NCI-H774 (cell line): Measurements from ENCODE around the gene CDS2.
A peak's percentile ranks its signal among the peaks of the same experiment; 100 is the strongest.

Source experiments
- DNase-seq: peaks from one replicate; lab custom pipeline; 2025; lab: John Stamatoyannopoulos, UW

Gene CDS2

GRCh38 chr20:5119435-5120184, 7.2 kb upstream of the CDS2 start, which contains the start of gene PCNA:
PCNA (minus strand) TSS chr20:5119958; CDS start chr20:5119798, 160 bp downstream.
- peak; percentile 96 for DNase-seq

- no peak for DNase-seq
Observed at GRCh38 chr20:5120185-5120476, 6.7 kb upstream of the CDS2 start.

GRCh38 chr20:5122873-5123260, 3.9 kb upstream of the CDS2 start:
- DNase-seq: no peak

GRCh38 chr20:5127204-5127858, 523 bp downstream of the CDS2 start:
- peak; percentile 32 for DNase-seq

- DNase-seq: no peak
Observed at GRCh38 chr20:5127859-5128424, 1.1 kb downstream of the CDS2 start.

GRCh38 chr20:5128886-5129285, 2.1 kb downstream of the CDS2 start:
- no peak for DNase-seq

GRCh38 chr20:5131502-5131901, 4.7 kb downstream of the CDS2 start:
- no peak for DNase-seq

- no peak for DNase-seq
Observed at GRCh38 chr20:5133998-5134397, 7.2 kb downstream of the CDS2 start.

GRCh38 chr20:5135363-5136012, 8.7 kb downstream of the CDS2 start:
- DNase-seq: no peak

GRCh38 chr20:5136096-5136495, 9.3 kb downstream of the CDS2 start:
- no peak for DNase-seq

- DNase-seq: no peak
Observed at GRCh38 chr20:5140195-5140594, 13.4 kb downstream of the CDS2 start.

- no peak for DNase-seq
Observed at GRCh38 chr20:5141615-5142014, 14.8 kb downstream of the CDS2 start.

- no peak for DNase-seq
Observed at GRCh38 chr20:5143851-5144250, 17.0 kb downstream of the CDS2 start.

- DNase-seq: no peak
Observed at GRCh38 chr20:5145365-5146098, 18.7 kb downstream of the CDS2 start.

- no peak for DNase-seq
Observed at GRCh38 chr20:5146099-5146668, 19.4 kb downstream of the CDS2 start.

- DNase-seq: no peak
Observed at GRCh38 chr20:5146871-5147592, 20.2 kb downstream of the CDS2 start.

GRCh38 chr20:5148581-5148980, 21.8 kb downstream of the CDS2 start:
- DNase-seq: no peak

- no peak for DNase-seq
Observed at GRCh38 chr20:5149892-5150225, 23.1 kb downstream of the CDS2 start.

GRCh38 chr20:5150226-5151076, 23.6 kb downstream of the CDS2 start:
- no peak for DNase-seq

GRCh38 chr20:5153152-5153467, 26.3 kb downstream of the CDS2 start:
- no peak for DNase-seq
